Stimulated activated CD4-positive, alpha-beta T cell treated with anti-CD3 and anti-CD28 coated beads, Interleukin-2, amount 100 ng/mL, for 4 hours (primary cell): ENCODE data around the gene ARHGAP1.
"Not testable (repeated sequence)": the region's sequence is repeated elsewhere in the genome, so short reads cannot be mapped to it uniquely, and the experiment has no call there.

Experiments used
- DNase-seq: peaks from one replicate; pipeline ENCODE4 v3.0.0-alpha.2; 2020; ENCODE audit warnings: low read depth

The ARHGAP1 gene

GRCh38 chr11:46723359-46723680 lies 22.9 kb upstream of the ARHGAP1 start:
- DNase-seq, result no peak

DNA sequence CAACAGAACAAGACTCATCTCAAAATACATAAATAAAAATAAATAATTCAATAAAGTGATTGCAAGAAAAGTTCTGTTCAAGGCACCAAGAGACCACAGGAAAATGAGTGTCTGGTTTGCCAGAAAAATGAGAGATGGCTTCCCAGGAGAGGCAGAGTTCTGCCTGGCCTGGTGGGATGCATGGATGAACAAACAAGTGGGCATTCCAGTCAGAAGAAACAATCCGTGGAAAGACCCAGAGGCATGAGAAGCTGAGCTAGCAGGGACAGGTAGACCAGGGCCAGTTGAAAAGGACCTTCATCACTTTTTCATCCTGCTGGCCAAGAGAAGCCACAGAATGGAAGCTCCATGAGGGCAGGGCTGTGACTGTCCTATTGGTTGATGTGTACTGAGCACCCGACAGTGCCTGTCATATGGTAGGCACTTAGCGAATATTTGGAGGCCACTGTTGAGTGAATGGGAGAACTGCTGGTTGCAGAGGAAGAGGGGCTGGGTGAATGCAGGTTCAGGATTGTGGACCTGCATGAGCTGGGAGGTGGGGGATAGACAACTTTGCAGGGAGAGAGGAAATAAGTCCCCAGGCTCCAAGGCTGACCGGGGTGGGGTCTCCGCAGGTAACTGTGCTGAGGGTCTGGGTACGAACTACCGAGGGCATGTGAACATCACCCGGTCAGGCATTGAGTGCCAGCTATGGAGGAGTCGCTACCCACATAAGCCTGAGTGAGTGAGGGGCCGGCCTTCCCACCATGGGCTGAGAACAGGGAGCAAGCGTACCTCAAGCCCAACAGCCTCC lies 22.3 kb upstream of the ARHGAP1 start:
- no peak for DNase-seq

GRCh38 chr11:46721286-46721685 lies 20.9 kb upstream of the ARHGAP1 start:
- DNase-seq, result no peak

GRCh38 chr11:46719543-46720218 lies 19.3 kb upstream of the ARHGAP1 start:
- DNase-seq, result no peak

GRCh38 chr11:46719048-46719542 lies 18.7 kb upstream of the ARHGAP1 start, which contains the start of gene F2:
Gene F2 (plus strand): TSS chr11:46719213. CDS start chr11:46719236, 23 bp downstream.
- DNase-seq, result no peak

- DNase-seq, result no peak
Observed at GRCh38 chr11:46718155-46719019, 18.0 kb upstream of the ARHGAP1 start.

GRCh38 chr11:46717825-46718154 lies 17.4 kb upstream of the ARHGAP1 start:
- not testable (repeated sequence) for DNase-seq

DNA sequence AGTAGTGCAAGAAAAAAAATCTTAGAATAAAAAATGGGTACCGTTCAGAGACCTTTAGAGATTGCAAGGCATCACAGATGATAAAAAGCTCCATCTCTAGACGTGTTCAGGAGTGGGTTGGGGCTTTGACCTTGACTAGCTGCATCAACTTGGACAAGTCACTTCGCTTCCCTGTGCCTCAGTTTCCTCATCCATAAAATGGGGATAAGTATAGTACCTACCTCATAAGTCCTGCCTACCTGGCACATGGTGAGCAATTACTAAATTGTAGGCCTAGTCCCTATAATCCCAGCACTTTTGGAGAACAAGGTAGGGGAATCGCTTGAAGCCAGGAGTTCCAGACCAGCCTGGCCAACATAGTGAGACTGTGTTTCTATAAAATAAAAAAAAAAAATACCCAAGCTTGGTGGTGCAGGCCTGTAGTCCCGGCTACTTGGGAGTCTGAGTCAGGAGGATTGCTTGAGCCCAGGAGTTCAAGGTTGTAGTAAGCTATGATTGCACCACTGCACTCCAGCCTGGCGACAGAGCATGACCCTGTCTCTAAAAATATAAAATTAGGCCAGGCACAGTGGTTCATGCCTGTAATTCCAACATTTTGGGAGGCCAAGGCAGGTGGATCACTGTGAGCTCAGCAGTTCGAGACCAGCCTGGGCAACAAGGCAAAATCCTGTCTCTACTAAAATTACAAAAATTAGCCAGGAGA lies 12.6 kb upstream of the ARHGAP1 start:
- no peak for DNase-seq

GRCh38 chr11:46711303-46711702 lies 10.9 kb upstream of the ARHGAP1 start:
- DNase-seq, result no peak

GRCh38 chr11:46710821-46711269 lies 10.4 kb upstream of the ARHGAP1 start:
- DNase-seq, result no peak

DNA sequence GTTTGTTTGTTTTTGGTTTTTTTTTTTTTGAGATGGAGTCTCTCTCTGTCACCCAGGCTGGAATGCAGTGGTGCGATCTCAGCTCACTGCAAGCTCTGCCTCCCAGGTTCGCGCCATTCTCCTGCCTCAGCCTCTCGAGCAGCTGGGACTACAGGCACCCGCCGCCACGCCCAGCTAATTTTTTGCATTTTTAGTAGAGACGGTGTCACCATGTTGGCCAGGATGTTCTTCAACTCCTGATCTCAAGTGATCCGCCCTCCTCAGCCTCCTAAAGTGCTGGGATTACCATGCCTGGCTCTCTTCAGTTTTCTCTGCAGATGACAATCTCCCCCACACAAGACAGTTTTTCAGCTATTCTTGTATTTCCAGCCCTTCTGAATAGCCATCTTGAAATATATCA lies 8.9 kb upstream of the ARHGAP1 start:
- DNase-seq, result not testable (repeated sequence)

DNA sequence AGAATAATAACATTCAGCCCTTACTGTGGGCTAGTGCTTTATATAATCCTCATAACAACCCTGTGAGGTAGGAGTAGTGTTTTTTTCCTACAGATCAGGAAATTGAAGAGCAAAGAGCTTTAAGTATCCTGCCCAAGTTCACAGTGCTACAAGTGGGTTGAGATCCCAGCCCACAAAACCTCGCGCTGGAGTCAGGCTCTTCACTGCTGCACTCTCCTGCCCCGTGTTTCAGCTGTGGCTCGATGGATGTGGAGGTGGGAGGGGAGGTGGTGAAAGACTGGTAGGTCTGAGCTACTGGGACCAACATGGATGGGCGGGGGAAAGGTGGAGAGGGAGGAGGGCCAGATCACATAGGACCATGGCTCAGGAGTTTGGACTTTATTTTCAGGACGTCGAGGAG lies 6.5 kb upstream of the ARHGAP1 start:
- no peak for DNase-seq

GRCh38 chr11:46705070-46705688 lies 4.8 kb upstream of the ARHGAP1 start:
- DNase-seq, result no peak

DNA sequence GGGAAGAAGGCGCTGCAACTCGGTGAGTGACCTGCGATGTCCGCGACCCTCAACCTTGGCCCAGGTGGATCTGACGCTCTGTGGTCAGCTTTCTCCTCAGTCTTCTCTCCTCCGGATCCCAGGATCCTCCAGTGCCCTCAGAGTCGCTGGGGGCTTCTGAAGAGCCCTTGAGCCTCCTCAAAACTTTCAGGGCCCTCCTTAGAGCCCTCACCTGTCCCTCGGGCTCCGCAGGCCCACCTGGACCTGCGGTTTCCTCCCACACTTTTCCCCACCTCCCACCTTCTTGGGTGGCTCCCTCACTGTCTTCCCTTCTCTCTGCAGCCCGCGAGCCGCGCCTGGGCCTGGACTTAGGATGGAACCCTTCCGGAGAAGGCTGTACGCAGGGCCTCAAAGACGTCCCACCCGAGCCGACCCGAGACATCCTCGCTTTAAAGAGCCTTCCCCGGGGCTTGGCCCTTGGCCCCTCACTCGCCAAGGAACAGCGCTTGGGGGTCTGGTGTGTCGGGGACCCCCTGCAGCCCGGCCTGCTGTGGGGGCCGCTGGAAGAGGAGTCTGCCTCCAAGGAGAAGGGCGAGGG lies 747 bp upstream of the ARHGAP1 start:
- DNase-seq, result no peak

DNA sequence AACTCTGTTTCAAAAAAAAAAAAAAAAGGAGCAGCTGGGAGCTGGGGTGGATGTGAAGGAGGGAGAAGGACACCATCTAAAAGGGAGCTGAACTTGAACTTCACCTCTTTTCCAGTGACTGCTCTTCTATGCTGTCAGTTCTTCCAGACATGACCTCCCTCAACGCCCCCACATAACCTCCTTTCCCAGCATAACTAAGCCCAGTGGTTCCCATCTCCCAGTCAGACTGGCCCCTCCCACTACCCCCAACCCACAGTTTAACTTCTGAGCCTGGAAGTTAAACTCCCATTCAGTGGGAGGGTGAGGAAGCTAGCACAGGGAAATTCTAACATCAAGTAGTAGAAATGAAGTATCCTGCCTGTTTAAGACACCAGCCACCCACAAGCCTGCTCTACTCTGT lies 1.8 kb downstream of the ARHGAP1 start:
- no peak for DNase-seq

DNA sequence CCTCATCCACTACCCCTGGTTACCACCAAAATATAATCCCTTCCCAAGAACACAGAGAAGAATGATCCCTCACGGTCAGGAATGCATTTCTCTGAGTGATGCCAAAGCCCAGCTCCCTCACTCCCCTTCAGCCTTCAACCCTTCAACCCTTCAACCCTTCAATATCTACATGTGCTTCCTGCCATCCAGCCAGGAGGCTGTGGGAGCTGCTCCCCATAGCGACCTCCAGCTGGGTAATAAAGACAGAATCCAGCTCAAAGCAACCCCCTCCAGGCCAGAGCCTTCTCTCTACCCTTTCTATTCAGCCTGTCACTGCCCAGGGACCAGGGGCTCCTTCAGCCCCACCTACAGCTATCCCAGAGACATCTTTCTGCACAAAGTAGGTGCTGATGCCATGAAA lies 2.7 kb downstream of the ARHGAP1 start:
- no peak for DNase-seq

DNA sequence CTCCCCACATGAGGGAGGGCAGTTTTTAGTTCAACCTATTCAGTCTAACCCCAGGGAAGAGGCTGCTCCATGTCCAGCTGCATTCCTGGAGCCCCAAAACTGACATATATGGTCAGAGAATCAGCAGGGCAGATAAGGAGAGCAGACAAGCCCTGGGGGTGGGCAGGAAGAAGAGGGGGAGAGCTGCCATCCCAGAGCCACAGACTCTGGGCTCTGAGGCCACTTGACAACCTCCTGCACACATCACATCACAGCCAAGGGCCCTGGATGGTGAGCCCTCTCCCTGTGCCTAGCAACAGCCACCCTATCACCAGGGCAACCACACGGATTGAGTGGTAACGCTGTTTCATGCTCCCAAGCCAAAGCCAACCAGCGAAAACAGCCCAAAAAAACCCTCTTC lies 3.1 kb downstream of the ARHGAP1 start:
- DNase-seq, result no peak

- no peak for DNase-seq
Observed at GRCh38 chr11:46696212-46696558, 4.2 kb downstream of the ARHGAP1 start.

GRCh38 chr11:46695345-46696211 lies 4.8 kb downstream of the ARHGAP1 start:
- no peak for DNase-seq

GRCh38 chr11:46694607-46695006 lies 5.8 kb downstream of the ARHGAP1 start:
- DNase-seq, result no peak
